Upper lobe of left lung (tissue), 4 donors: ENCODE results near the gene LRP1B.

Experiments used
- POLR2A ChIP-seq, 4 donors: fragments of 450-650 bp; IDR thresholded peaks; one replicate each; pipeline ENCODE4 v1.5.1; 2016 to 2017; ENCODE audit warnings: antibody characterized with exemption in 4 of 4, mild to moderate bottlenecking in 2 of 4
- TF ChIP-seq, protein P1 (sequence below), 6 experiments: fragments of 450-650 bp in 4 of 6; fragments of 200-600 bp in 2 of 6; sonication (generic) in 2 of 6; IDR thresholded peaks; one replicate each; pipeline ENCODE4 v1.5.1; 2016 to 2019; ENCODE audit warnings: antibody characterized with exemption in 6 of 6

DNA sequence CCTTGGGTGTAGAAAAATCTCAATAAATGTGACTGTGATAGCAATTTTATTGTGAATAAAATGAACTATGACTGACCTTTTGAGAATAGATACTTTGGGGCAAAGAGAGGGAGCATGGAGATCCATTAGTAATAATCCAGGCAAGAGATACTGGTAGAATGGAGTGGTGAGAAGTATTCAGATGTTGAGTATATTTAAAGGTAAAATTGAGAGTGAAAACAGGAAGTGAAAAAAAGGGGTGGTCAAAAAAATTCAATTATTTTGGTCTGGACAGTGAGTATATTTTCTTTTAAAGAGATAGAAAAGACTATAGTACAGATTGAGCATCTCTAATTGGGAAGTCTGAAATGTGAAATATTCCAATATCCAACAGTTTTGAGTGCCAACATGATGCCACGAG, 1835.0 kb downstream of the LRP1B start:
- TF ChIP-seq, protein P1, sequence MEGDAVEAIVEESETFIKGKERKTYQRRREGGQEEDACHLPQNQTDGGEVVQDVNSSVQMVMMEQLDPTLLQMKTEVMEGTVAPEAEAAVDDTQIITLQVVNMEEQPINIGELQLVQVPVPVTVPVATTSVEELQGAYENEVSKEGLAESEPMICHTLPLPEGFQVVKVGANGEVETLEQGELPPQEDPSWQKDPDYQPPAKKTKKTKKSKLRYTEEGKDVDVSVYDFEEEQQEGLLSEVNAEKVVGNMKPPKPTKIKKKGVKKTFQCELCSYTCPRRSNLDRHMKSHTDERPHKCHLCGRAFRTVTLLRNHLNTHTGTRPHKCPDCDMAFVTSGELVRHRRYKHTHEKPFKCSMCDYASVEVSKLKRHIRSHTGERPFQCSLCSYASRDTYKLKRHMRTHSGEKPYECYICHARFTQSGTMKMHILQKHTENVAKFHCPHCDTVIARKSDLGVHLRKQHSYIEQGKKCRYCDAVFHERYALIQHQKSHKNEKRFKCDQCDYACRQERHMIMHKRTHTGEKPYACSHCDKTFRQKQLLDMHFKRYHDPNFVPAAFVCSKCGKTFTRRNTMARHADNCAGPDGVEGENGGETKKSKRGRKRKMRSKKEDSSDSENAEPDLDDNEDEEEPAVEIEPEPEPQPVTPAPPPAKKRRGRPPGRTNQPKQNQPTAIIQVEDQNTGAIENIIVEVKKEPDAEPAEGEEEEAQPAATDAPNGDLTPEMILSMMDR (IDR thresholded peaks at IDR 0.05): no peak
- TF ChIP-seq POLR2A (IDR thresholded peaks at IDR 0.05): no peak
